Fibroblast of mammary gland (primary cell): ENCODE data around the gene PATJ.
"Not testable (repeated sequence)": the region's sequence is repeated elsewhere in the genome, so short reads cannot be mapped to it uniquely, and the experiment has no call there.

Source experiments
- DNase-seq: peaks from one replicate; pipeline ENCODE4 v3.0.0-alpha.2; 2010; ENCODE audit warnings: low read depth
- H3K4me3 ChIP-seq: 2 replicates; pipeline ENCODE4 v1.5.1; 2011; ENCODE audit warnings: low read depth, mild to moderate bottlenecking, low read length, moderate library complexity; ENCODE audit not compliant: control insufficient read depth
- CTCF ChIP-seq: conservative IDR thresholded peaks from 2 replicates; pipeline ENCODE4 v1.5.1; 2011; ENCODE audit warnings: low read depth, low read length, inconsistent platforms; ENCODE audit not compliant: control insufficient read depth, insufficient read depth

Gene PATJ

GRCh38 chr1:62213075-62213914, 471.0 kb downstream of the PATJ start:
- DNase-seq, result no peak
- H3K4me3 ChIP-seq, result no peak overlapping the region
- TF ChIP-seq CTCF, result no peak

DNA sequence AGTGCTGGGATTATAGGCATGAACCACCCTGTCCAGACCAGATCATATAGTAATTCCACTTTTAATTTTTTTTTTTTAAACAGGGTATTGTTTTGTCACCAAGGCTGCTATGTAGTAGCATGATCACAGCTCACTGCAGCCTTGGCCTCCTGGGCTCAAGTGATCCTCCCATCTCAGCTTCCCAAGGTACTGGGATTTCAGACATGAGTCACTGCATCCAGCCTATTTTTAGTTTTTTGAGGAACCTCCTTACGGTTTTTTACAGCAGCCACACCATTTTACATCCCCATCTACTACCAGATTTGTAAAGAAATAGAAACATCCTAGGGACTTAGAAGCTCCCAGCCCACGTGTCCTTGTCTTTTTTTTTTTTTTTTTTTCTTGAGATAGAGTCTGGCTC, 476.3 kb downstream of the PATJ start:
- no peak for TF ChIP-seq CTCF
- H3K4me3 ChIP-seq, result no peak overlapping the region
- DNase-seq, result no peak

DNA sequence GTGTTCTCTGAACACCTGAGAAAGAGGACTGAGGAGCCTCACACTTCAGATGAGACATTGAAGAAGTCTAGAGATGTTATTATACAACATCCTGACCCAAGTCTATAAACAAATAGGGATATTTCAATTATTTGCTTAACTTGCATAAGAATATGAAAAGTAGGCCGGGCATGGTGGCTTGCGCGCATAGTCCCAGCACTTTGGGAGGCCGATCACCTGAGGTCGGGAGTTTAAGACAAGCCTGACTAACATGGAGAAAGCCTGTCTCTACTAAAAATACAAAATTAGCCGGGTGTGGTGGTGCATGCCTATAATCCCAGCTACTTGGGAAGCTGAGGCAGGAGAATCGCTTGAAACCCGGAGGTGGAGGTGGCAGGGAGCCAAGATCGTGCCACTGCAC, 478.2 kb downstream of the PATJ start:
- DNase-seq, H3K4me3 ChIP-seq: not testable (repeated sequence)

DNA sequence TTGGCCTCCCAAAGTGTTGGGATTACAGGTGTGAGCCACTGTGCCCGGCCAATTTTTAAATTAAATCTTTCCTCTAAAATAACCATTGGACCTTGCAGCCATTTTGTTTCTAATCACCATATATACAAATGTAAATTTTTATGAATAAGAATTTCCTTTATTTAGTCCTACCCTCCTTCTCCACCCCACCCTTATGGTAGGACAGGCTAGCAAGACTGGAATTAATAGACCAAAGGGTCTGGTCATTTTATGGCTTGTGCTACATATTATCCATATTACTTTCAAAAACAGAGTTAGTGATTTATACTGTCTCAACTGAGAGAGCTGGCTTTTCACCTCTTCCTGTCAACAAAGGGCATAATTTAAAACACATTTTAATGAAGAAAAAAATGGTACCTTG, 478.9 kb downstream of the PATJ start:
- TF ChIP-seq CTCF, result no peak
- no peak for DNase-seq
- H3K4me3 ChIP-seq, result no peak overlapping the region

DNA sequence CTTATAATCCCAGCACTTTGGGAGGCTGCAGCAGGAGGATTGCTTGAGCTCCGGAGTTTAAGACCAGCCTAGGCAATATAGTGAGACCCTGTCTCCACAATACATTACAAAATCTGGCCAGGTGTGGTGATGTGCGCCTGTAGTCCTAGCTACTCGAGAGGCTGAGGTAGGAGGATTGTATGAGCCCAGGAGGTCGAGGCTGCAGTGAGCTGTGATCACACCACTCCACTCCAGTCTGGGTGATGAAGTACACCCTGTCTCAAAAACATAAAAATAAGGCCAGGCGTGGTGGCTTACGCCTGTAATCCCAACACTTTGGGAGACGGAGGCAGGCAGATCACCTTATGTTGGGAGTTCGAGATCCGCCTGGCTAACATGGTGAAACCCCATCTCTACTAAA, 480.0 kb downstream of the PATJ start:
- no peak for DNase-seq
- H3K4me3 ChIP-seq, result no peak overlapping the region
- no peak for TF ChIP-seq CTCF

DNA sequence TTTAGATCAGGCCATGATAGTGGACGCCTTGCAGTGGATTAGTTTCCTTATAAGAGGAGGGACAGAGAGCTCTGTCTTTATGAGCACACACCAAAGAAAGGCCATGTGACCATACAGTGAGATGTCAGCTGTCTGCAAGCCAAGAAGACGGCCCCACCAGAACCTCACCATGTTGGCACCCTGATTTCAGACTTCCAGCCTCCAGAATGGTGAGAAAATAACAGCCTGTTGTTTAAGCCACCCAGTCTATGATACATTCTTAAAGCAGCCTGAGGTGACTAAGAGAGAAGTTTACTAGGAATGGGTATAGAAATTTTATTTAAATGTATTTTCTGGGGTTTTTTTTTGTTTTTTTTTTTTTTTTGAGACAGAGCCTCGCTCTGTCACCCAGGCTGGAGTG, 481.9 kb downstream of the PATJ start:
- no peak for DNase-seq
- no peak for TF ChIP-seq CTCF
- H3K4me3 ChIP-seq, result no peak overlapping the region

- H3K4me3 ChIP-seq, result no peak overlapping the region
- TF ChIP-seq CTCF, result no peak
- DNase-seq, result no peak
Observed at GRCh38 chr1:62227496-62227895, 485.2 kb downstream of the PATJ start.
